HuH-7 (cell line): ENCODE data around the gene FGF12.

Source experiments
- DNase-seq: peaks from one replicate; pipeline ENCODE4 v3.0.0; 2011; ENCODE audit warnings: low spot score

The FGF12 gene

GRCh38 chr3:192259661-192260060 is 467.7 kb downstream of the FGF12 start:
- no peak for DNase-seq

- DNase-seq = no peak
Measured at GRCh38 chr3:192258721-192259120, 468.6 kb downstream of the FGF12 start.

- no peak for DNase-seq
Measured at GRCh38 chr3:192255839-192256238, 471.5 kb downstream of the FGF12 start.

GRCh38 chr3:192253138-192253887 is 474.0 kb downstream of the FGF12 start:
- no peak for DNase-seq

GRCh38 chr3:192249516-192249915 is 477.8 kb downstream of the FGF12 start:
- DNase-seq = no peak

GRCh38 chr3:192246847-192247559 is 480.3 kb downstream of the FGF12 start:
- DNase-seq = peak; percentile 2

GRCh38 chr3:192244591-192244990 is 482.8 kb downstream of the FGF12 start:
- DNase-seq = no peak

DNA sequence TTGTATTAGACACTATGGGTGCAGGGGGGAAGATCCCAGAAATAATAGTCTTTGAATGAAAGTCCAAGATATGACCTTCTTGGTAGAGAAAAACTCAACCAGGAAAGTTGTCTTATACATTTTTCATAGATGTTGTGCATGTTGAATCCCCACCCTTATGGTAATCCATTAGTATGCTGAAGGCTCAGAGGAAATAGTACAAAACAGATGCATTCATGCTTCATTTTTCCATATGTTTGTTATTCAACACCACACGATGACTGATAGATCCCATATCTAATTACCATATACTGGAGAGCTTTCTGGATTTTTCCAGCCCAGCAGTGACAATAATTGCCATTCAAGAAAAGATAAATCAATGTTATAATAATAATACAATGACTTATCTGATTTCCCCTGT is 487.4 kb downstream of the FGF12 start:
- DNase-seq = no peak

GRCh38 chr3:192237992-192238608 is 489.2 kb downstream of the FGF12 start:
- DNase-seq = peak; percentile 17

DNA sequence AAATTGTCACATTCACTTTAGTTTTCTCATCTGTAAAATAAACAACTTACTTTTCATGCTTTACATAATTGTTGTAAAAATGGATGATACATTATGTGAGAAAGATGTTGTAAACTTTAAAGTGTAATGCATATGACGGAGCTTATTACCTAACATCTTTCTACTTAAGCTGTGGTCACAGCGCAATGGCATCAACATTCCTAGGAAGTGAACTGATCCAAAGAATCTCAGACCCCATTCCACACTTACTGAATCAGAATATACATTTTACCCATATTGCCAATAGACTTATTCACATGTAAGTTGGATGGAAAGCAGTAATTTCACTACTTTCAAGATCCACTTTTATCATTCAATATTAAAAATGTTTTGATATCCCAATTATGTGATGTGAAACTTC is 497.5 kb downstream of the FGF12 start:
- DNase-seq = no peak

DNA sequence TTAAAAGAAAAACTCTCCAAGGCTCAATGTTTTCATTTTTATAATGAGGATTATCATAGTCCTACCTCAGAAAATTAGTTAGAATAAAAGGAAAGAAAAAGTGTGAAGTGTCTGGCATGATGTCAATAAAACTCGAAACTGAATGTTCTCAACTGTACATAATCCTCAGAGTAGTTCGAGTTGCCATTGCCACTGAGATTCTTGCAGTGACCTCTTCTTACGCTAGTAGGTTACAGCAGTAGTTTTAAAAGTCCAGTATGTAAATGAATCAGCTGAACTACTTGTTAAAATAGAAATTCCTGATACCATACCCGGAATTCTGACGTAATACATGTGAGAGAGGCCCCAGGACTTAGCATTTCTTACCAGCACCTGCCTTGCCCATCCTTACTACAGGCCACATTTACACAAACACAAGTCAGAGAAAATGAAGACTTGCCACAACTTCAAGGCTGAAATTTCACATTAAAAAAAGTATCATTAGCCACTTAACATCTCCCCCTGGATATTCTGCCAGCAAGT is 502.6 kb downstream of the FGF12 start:
- no peak for DNase-seq

GRCh38 chr3:192223815-192224214 is 503.5 kb downstream of the FGF12 start:
- DNase-seq = no peak

GRCh38 chr3:192220915-192221314 is 506.4 kb downstream of the FGF12 start:
- no peak for DNase-seq

GRCh38 chr3:192219926-192220325 is 507.4 kb downstream of the FGF12 start:
- no peak for DNase-seq

DNA sequence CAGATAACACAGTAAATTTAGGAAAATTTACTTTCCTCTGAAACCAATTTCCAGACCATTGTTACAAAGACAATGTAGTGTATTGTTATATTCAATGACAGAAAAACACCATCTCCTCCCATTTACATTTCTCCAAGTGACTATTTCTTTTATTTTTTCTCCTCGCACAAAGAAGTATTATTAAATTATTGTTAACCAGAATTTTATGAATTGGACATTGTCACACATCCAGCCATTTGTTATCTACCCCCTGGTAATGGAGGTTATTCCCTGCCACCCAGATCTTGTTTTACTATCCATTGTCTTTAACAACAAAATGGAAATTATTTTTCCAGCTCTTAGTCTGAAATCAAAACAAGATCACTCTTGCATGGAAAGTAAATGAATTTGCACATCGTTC is 511.3 kb downstream of the FGF12 start:
- DNase-seq = no peak

- DNase-seq = no peak
Measured at GRCh38 chr3:192212979-192213378, 514.4 kb downstream of the FGF12 start.

GRCh38 chr3:192212335-192212734 is 515.0 kb downstream of the FGF12 start:
- peak; percentile 4 for DNase-seq

DNA sequence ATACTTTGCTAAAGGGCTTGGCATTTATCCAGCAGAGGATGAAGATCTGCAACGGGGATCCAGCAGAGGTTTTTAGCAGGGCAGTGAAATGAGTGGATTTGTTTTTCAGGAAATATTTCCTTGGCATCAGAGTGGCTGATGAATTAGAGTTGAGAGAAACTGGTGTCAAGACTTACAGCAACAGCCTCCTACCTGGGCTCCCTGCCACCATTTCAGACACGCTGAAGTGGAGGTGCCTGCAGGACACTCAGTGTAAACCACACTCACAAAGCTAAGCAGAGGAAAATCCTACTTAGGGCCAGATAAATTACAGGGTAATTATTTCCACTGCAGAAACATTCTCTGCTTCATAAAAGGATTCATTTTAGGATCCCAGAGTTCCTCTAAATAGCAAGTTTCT is 519.7 kb downstream of the FGF12 start:
- no peak for DNase-seq

- DNase-seq = no peak
Measured at GRCh38 chr3:192207239-192207638, 520.1 kb downstream of the FGF12 start.

GRCh38 chr3:192194085-192194484 is 533.3 kb downstream of the FGF12 start:
- DNase-seq = no peak

GRCh38 chr3:192188218-192188835 is 539.0 kb downstream of the FGF12 start:
- DNase-seq = peak; percentile 45

- no peak for DNase-seq
Measured at GRCh38 chr3:192187485-192188051, 539.8 kb downstream of the FGF12 start.
